GM21619 (cell line): ENCODE measurements around the gene IGSF5.
"Not testable (repeated sequence)": the region's sequence is repeated elsewhere in the genome, so short reads cannot be mapped to it uniquely, and the experiment has no call there.

Experiments
- ATAC-seq: cut with Tn5 transposase; IDR thresholded peaks from one replicate; pipeline ENCODE4 v1.9.1; 2021; ENCODE audit not compliant: unreplicated experiment

IGSF5 gene

DNA sequence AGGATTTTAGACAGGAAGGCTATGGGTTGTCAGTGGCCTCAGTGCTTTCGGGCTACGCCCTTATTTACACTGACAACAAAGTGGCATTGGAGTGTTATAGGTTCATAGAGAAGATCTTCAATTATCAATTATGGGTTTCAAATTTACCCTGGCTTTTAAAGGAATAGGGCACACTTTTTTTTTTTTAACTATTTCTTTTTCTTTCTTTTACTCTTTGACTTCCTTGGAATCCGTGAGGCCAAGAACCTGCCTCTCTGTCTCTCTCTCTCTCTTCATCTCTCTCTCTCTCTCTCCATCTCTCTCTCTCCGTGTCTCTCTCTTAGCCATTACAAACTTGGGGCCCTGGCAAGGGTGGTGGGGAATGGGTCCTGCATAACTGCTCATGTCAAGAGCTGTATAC, at the start of gene IGSF5:
TSS of gene IGSF5 (plus strand) at position 301 of the 400 bp plus-strand sequence. CDS start 327 bp downstream, outside the sequence.
- not testable (repeated sequence) for ATAC-seq

DNA sequence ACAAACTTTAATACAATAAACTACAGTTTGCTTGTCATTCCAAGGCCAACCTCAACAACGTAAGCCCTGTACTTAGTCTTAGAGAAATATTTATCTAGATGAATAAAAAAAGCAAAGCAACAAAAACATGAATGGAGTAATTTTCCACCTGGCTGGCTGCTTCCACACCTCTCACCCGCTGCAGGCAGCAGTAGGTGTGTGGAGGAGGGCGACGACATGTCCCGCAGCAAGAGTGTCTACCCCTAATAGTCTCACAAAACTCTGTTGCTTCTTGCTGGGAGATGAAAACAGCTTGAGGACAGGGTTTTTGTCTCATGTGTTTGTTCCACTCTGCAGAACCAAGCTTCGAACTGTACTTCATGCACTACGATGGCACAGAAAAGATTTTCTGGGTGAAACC, 48.8 kb upstream of the IGSF5 start:
- ATAC-seq = no peak

DNA sequence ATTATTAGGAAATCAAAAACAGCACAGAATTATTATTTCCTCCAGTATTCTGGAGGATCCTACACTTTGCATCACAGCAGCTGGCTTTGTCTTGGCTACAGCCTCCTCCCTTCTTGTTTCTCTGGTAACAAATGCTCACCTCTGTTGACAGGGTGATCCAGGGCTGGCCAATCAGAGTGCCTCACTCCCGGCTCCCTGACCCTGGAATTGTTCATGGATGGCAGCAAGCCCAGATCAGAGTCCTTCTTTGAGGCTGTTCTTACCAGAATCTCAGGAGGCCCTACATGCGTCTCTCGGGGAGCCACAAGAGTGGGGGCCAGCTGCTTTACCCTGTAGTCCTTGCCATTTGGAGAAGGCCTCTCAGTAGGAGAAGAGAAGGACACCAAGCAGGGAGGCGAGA, 48.4 kb upstream of the IGSF5 start:
- ATAC-seq = no peak

DNA sequence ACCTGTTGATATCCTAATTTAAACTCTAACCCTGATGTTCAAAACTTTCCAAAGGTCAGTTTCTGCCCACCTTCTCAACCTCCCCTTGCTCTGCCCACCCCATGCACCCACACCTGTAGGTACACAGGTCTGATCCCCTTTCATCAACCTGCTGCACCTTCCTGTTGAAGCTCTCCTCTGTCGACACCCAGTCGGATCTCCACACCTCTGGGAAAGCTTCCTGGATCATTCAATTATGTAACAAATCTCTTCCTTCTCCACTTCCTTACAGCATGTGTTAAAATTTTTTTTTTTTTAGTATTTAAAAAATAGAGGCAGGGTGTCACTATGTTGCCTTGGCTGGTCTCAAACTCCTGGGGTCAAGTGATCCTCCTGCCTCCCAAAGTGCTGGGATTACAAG, 44.7 kb upstream of the IGSF5 start:
- no peak for ATAC-seq

DNA sequence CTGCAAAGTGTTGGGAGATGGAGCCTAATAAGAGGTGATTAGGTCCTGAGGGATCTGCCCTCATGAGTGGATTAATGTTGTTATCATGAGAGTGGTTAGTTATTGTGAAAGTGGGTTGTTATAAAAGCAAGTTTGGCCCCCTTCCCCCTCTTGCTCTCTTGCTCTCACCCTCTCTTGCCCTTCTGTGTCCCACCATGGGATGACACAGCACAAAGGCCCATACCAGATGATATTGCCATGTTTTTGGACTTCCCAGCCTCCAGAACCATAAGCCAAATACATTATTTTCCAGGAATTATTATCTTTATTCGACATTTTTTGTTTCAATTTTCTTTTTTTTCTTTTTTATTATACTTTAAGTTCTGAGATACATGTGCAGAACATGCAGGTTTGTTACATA, 41.4 kb upstream of the IGSF5 start:
- ATAC-seq = no peak

DNA sequence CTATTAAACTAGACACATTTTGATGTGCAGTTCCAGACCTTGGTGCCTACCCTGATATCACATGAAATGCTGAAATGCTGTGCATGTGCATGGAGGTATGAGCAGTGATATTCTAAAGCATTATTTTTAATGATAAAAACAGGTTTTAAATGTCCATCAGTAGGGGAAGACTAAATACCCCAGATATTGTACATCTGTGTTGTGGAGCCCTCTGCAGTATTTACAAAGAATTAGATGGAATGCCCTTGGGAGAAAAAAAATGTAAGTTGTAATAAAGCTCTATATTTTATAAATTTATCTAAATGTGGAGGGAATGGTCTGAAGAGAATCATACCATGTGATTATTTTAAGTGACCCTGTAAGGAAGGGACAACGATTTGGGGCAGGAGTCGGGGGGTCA, 39.1 kb upstream of the IGSF5 start:
- no peak for ATAC-seq

DNA sequence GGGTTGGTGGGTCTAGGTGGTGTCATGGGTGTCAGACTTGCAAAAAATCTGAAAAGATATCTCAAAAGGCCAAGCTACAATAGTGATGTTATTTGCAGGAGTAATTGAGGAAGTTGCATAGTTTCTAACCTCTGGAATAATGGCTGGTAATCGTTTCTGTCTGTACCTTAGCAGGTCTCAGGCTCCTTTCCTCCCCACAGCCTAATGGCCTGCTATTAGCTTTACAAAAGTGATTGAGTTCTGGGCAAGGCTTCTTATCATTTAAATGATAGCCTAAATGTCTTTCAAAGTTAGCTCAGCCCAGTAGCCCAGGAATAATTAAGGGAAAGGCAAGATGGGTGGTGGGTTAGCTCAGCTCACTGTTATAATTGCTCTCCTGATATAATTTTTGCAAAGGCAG, 37.7 kb upstream of the IGSF5 start:
- no peak for ATAC-seq

DNA sequence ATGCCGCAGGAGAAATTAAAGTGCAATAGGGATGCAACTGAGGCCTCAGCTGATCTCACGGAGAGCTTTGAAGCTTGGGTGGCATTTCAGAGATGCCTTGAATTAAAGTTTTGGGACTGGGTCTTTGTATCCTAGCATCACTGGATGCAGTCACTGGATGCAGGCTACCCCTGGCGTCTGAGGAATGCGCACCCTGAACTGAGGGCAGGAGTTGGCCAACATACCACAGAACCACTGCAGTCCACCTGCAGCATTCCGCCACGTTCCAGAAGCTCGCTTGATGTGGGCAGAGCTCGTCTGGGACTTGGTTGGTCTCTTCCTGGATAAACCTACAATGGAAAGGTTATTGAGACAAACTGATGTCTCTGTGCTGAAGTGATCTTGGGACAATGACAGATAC, 34.1 kb upstream of the IGSF5 start:
- ATAC-seq = no peak

DNA sequence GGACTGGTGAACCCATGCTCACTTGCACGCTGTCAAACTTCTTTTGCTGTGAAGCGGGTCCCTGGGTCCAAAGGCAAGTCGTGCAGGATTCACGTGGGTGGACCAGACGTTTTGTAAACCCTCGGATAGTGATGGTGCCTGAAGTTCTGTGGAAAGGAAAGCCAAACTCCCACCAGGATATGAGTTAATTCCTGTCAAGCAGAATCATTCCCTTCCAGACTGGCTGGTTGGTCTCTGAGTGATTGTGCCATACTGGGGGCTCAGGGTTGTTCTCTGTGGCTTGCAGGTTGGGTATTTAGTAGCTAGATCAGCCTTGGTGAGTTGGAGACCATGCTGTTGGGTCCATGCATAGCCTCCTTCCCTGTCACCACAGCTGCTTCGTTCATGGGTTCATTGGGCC, 32.7 kb upstream of the IGSF5 start:
- ATAC-seq = no peak

DNA sequence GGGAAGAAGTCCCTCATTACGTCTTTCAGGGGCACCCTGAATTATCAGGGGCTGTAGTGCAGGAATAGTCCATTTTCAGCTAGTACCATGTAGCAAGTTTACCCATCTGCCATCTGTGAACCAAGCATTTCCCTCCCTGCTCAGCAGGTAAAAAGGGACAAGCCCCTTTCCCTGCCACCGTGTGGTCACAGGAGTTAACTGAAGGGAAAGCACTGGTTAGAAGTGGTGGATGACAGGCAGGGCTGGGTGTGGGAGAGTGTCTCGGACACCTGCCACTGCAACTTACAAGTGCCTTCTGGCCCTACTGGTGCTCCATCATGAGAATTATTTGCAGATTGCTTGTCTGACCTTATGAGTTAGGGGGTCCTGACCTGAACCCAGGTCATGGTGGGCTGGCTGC, 32.0 kb upstream of the IGSF5 start:
- no peak for ATAC-seq

DNA sequence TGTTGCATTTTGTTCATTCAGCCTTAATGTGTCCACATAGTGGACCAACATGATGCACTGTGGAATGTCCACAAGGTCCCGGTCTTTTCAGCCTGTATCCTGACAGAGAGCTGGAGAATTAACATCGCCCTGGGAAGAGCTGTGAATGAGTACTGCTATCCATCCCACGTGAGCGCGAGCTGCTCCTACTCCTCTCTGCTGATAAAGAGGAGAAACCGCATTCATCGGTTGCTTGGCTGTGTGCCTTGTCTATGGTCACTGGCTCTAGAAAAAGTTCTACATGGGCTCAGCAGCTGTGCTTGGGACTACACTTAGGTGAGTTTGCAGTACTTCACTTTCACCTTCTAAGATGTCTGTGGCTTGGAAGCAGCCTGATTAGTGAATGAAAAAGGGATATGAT, 31.1 kb upstream of the IGSF5 start:
- ATAC-seq = no peak

DNA sequence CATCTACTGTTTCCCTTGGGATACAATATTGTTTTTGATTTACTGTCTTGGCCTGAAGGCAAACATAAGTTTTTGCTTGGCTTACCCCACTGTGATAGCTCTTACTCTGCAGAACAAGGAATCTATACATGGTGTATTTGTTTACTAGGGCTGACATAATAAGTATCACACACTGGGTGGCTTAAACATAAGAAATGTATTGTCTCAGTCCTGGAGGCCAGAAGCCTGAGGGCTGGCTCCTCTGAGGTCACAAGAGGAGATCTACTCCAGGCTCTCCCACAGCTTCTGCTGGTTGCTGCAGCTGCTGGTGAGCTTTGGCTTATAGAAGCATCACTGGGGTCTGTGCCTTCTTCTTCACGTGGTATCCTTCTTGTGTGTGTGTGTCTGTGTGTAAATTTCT, 30.7 kb upstream of the IGSF5 start:
- no peak for ATAC-seq

DNA sequence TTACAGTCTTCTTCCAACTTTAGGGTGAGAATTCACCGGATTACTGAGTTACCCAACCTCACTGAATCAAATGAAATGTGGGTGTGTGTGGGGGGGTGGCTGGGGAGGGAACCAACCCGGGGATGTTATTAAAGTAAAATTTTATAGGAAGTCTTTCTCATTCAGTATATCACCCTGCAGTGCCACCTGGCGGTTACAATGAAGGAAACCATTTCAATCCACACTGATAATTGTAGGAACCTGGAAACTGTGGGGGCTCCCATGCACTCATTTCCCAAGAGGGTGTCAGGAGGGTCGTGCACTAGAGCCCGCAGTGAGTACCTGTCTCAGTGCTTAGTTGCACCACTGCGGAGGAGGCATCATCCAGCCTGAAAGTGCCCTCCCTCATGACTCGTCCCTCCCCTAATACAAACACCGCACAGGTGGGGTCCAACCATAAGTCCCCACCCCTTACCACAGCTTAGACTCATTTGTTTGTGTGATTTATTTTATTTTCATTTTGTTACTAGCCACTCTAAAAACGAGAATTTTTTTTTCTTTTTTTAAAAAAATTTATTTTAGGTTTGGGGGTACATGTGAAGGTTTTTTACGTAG, 29.1 kb upstream of the IGSF5 start:
- no peak for ATAC-seq

DNA sequence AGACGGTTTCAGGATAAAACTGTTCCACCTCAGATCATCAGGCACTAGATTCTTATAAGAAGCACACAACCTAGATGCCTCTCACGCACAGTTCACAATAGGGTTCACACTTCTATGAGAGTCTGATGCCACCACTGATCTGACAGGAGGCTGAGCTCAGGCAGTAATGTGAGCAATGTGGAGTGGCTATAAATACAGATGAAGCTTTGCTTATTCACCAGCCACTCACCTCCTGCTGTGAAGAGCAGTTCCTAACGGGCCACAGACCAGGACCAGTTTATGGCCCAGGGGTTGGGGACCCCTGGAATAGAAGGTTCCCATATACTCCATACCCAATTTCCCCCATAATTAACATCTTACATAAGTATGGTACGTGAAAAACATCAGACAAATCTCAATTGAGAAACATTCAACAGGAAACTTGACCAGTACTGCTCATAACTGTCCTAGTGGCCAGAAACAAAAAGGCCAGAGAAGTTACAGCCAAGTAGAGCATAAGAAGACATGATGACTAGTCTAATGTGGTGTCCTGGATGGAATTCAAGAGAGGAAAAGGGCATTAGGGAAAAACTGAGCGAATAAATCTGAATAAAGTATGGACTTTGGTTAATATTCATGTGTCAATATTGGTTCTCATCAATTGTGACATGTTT, 24.7 kb upstream of the IGSF5 start:
- no peak for ATAC-seq

DNA sequence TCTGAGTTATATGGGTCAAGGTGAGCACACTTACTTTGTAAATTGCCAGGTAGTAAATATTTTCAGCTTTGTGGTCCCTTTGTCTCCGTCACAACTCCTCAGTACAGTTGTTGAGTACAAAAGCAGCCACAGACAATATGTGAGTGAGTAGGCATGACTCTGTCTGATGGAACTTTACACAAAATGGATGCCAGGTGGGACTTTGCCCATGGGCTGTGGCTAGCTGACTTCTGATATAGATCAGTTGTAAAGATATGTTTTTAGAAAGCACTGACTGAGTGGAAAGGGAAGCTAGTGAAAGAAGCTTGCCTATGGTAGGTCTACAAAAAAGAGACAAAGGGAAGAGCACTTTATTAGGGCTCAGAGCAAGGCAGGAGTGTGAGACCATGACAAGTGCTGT, 23.1 kb upstream of the IGSF5 start:
- no peak for ATAC-seq

DNA sequence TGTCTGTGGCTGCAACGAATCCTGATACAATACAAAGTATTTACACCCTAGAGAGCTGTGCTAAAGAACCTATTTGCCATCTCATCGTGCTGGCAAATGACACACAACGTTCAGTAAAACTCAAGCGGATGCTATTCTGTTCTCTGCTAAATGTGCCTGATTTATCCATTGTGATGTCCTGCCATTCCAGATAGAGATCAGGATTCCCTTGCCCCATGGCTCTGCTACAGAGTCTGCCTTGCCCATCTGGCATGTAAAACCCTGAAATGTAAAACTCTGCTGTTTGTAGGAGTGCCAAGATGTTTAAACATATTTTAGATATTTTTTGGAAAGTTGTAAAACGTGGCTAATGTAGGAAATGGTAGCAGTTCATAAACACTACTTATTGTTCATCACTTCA, 20.0 kb upstream of the IGSF5 start:
- ATAC-seq = no peak

DNA sequence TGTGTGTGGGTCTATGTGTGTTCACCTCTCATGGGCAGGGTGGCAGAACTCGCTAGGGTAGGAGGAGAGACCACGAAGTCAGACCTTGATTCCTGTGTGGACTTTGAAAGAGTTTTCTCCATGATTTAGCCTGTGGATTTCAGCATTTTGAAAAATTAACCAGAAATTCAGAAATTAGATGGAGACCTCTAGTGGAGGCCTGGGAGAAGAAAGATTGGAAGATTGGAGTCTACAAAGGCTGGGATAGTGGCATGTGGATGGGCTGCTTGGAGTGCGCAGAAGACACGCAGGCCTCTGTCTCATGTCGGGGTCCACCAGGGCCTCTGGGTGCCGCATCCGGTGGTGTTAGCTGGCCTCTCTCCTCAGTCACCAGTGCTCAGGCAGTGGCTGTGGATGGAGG, 18.9 kb upstream of the IGSF5 start:
- no peak for ATAC-seq

DNA sequence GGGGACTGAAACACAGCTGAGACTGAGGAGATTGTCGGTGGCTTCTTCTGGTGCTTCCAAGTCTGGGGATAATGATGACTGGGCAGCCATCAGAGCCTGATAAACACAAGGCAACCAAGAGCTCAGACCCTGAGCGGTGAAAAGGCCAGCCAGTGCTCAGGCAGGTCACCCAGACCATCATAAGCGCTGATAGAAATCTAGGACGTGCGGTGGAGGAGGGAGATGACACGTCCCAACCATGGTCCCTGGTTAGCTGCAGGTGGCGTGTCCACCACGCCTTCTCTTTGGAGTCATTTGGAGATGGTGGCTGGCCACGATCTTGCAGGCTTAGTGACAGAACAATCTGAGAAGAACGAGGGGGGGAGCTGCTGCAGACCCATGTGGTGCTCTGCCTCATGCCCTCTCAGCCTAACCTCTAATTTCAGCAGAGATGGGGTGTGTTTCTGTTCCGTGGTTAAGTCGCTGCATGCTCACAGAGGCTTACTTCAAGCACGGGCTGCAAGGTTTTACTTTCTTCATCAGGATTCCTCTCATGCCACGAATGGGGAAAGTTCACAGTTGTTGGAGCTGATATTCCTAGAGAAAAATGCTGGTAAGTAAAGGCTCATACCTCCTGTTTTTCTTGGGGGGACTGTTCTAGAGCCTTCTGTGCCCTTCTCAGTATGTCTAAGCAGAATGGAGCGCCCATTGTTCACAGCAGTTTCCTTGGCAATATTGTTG, 17.4 kb upstream of the IGSF5 start:
- ATAC-seq = no peak

DNA sequence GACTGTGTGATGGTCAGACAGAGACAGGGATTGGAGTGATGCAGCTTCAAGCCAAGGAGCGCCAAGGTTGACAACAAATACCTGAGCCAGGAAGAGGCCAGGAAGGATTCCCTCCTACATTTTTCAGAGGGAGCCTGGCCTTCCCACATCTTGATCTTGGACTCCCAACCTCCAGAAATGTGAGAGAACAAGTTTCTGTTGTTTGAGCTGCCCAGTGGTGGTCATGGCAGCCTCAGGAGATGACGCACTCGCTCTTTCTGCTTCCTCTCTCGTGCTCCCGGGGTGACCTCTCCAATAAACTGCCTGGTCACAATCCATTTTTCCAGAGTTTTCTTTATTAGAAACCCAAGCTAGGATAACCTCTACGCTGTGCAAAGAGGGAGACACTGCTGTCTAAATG, 16.6 kb upstream of the IGSF5 start:
- ATAC-seq = no peak

DNA sequence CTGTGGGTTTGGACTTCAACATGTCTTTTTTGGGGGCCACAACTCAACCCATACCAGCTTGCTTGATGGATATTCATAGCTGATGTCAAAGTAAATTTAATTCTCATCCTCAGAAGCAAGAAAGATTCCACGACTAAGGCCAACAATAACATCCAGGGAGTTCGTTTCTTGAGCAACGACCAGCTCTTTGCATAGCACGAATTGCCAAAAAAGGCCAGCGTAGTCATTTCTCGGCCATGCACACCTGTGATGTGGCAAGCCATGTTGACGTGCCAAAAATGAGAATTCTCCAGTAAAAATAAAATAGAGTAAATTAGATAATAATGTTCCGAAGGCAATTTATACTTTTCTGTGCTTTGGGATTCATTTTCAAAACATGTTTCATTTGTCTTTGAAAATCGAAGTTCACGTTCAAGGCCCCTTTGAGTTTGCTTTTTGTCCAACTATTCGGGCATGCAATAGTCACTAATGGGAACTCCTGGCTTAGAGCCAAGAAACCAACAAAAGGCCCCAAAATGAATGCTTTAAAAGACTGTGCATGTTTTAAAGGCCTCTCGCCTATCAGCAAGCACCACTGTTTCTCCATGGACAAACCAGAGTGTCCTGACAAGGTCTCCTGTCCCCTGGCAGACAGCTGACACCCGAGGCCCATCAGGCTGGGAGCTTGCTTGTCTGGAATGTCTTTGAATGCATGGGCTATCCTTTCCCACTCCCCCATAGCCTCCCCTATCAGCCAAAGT, 14.4 kb upstream of the IGSF5 start:
- no peak for ATAC-seq

DNA sequence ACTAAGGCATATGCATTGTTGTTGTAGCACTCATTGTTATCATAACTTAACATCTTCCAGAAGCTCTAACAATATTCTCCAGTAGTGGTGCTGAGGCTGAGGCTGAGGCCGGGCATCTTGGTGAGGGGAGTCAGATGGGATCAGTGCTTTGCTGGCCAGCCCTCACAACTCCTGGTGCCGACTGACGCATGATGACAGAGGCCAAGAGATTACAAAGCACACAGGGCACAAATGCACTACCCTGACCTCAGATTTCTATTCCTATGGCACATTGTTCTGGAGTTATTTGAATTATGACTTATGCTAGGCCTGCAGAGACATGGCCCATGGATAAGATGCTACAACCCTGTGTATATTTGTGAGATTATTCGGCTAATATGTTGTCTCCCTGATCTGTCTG, 8.3 kb upstream of the IGSF5 start:
- no peak for ATAC-seq
